ENCODE measurements around the gene CNTN5.
"Not testable (repeated sequence)": the region's sequence is repeated elsewhere in the genome, so short reads cannot be mapped to it uniquely, and the experiment has no call there.

The CNTN5 gene

GRCh38 chr11:99020352-99021225 lies at the start of gene CNTN5:
Gene CNTN5, plus strand, starts transcription at chr11:99020949.
- FAIRE-seq: no peak

- no peak for FAIRE-seq
These were observed 41.5 kb upstream of the CNTN5 start for GRCh38 chr11:98979205-98979604.

- peak; percentile 73 for FAIRE-seq
These were observed 4.9 kb upstream of the CNTN5 start for GRCh38 chr11:99015634-99016454.

GRCh38 chr11:99019696-99020095 lies 1.1 kb upstream of the CNTN5 start:
- no peak for FAIRE-seq

- FAIRE-seq: no peak
These were observed 16.3 kb downstream of the CNTN5 start for GRCh38 chr11:99037057-99037456.

GRCh38 chr11:99063331-99063730 lies 42.6 kb downstream of the CNTN5 start:
- no peak for FAIRE-seq

- no peak for FAIRE-seq
These were observed 44.4 kb downstream of the CNTN5 start for GRCh38 chr11:99065121-99065520.

- FAIRE-seq: no peak
These were observed 46.0 kb downstream of the CNTN5 start for GRCh38 chr11:99066618-99067317.

GRCh38 chr11:99068832-99069231 lies 48.1 kb downstream of the CNTN5 start:
- no peak for FAIRE-seq

GRCh38 chr11:99069856-99070444 lies 49.2 kb downstream of the CNTN5 start:
- FAIRE-seq: no peak

GRCh38 chr11:99079576-99079975 lies 58.8 kb downstream of the CNTN5 start:
- FAIRE-seq: no peak

- no peak for FAIRE-seq
These were observed 59.4 kb downstream of the CNTN5 start for GRCh38 chr11:99080154-99080553.

- no peak for FAIRE-seq
These were observed 77.5 kb downstream of the CNTN5 start for GRCh38 chr11:99098258-99098657.

- no peak for FAIRE-seq
These were observed 78.0 kb downstream of the CNTN5 start for GRCh38 chr11:99098751-99099150.

- FAIRE-seq: no peak
These were observed 96.9 kb downstream of the CNTN5 start for GRCh38 chr11:99117603-99118002.

- not testable (repeated sequence) for FAIRE-seq
These were observed 113.1 kb downstream of the CNTN5 start for GRCh38 chr11:99133862-99134261.

GRCh38 chr11:99135508-99135907 lies 114.8 kb downstream of the CNTN5 start:
- FAIRE-seq: no peak

GRCh38 chr11:99142237-99142636 lies 121.5 kb downstream of the CNTN5 start:
- no peak for FAIRE-seq

GRCh38 chr11:99148352-99148751 lies 127.6 kb downstream of the CNTN5 start:
- no peak for FAIRE-seq

GRCh38 chr11:99154277-99154676 lies 133.5 kb downstream of the CNTN5 start:
- FAIRE-seq: no peak

GRCh38 chr11:99160447-99160846 lies 139.7 kb downstream of the CNTN5 start:
- FAIRE-seq: no peak

- FAIRE-seq: no peak
These were observed 142.1 kb downstream of the CNTN5 start for GRCh38 chr11:99162819-99163218.

- no peak for FAIRE-seq
These were observed 149.8 kb downstream of the CNTN5 start for GRCh38 chr11:99170591-99170990.

Data from TTC549 (cell line).